Natural killer cell (primary cell): ENCODE results near the gene MASP1. TPM values are rescaled to one million over a fixed set of nuclear protein-coding genes. Genes with fewer than 3 reads are reported as not detected.

Experiments
- ATAC-seq, 3 donors: fragments of 150-1000 bp in 2 of 3; fragments of 200-7000 bp in 1 of 3; cut with Tn5 transposase; 1 replicate in 1 of 3; 2 replicates in 2 of 3; pipeline ENCODE4 v1.10.0; 2021; ENCODE audit warnings: mild to moderate bottlenecking in 2 of 3, moderate library complexity in 2 of 3
- DNase-seq, 2 donors: peaks; one replicate each; pipeline versions ENCODE4 v3.0.0 to v3.0.0-alpha.2; 2013 to 2021; ENCODE audit warnings: mixed read lengths in 1 of 2
- H3K27ac ChIP-seq: one replicate; pipeline ENCODE4 v1.5.1; 2013; ENCODE audit warnings: mild to moderate bottlenecking, low read length
- H3K27me3 ChIP-seq: one replicate; pipeline ENCODE4 v1.6.1; 2013; ENCODE audit warnings: low read length; ENCODE audit not compliant: control insufficient read depth, insufficient read depth
- H3K36me3 ChIP-seq: one replicate; pipeline ENCODE4 v1.6.1; 2013; ENCODE audit warnings: low read length; ENCODE audit not compliant: control insufficient read depth, insufficient read depth
- H3K4me1 ChIP-seq: one replicate; pipeline ENCODE4 v1.6.1; 2013; ENCODE audit warnings: low read length; ENCODE audit not compliant: control insufficient read depth, insufficient read depth
- H3K4me3 ChIP-seq: one replicate; pipeline ENCODE4 v1.5.1; 2013; ENCODE audit warnings: low read length
- H3K9me3 ChIP-seq: one replicate; pipeline ENCODE4 v1.6.1; 2013; ENCODE audit warnings: low read length; ENCODE audit not compliant: control insufficient read depth, insufficient read depth
- H3K27ac Mint-ChIP-seq, 2 donors: one replicate each; pipeline ENCODE4 v1.8.0; 2022; ENCODE audit warnings: mild to moderate bottlenecking in 2 of 2, mixed read lengths in 2 of 2, moderate library complexity in 1 of 2
- H3K27me3 Mint-ChIP-seq, 2 donors: one replicate each; pipeline ENCODE4 v1.8.0; 2022; ENCODE audit warnings: low read depth in 2 of 2, mixed read lengths in 2 of 2
- H3K36me3 Mint-ChIP-seq: one replicate; pipeline ENCODE4 v1.8.0; 2022; ENCODE audit warnings: mixed read lengths
- H3K4me1 Mint-ChIP-seq, 2 donors: one replicate each; pipeline ENCODE4 v1.8.0; 2022; ENCODE audit warnings: mixed read lengths in 2 of 2
- H3K4me3 Mint-ChIP-seq: one replicate; pipeline ENCODE4 v1.8.0; 2022; ENCODE audit warnings: mild to moderate bottlenecking, moderate library complexity, mixed read lengths
- H3K9me3 Mint-ChIP-seq, 2 donors: one replicate each; pipeline ENCODE4 v1.8.0; 2022; ENCODE audit warnings: mixed read lengths in 2 of 2
- CTCF ChIP-seq: fragments of 200-600 bp; IDR thresholded peaks from one replicate; pipeline ENCODE4 v1.8.0; 2022; ENCODE audit warnings: antibody characterized with exemption
- WGBS: methylation state at CpG from one replicate; pipeline ENCODE4 v1.1.7; 2013; ENCODE audit warnings: missing lambda C conversion rate; ENCODE audit not compliant: insufficient coverage; 5-methylcytosine and 5-hydroxymethylcytosine counted together
- intact Hi-C: fragments of 100-400 bp; cut with micrococcal nuclease; formaldehyde crosslinking; loops from one replicate; pipeline ENCODE4 v1.14.2; 2022
- total RNA-seq, 4 donors: library from RNA; stranded (reverse); fragments of 120-200 nt in 1 of 4; gene quantifications; one replicate each; pipeline versions ENCODE4 v1.2.3 to v1.2.4, GENCODE V29; 2013 to 2022

Gene MASP1
- total RNA-seq, 3 donors from 2014 or later (not counting 1 experiment from before 2014, with no cell fraction given) = not detected

GRCh38 chr3:187281191-187281714, 10.3 kb downstream of the MASP1 start:
- H3K4me1 ChIP-seq = no peaks in the 10 kb centered on the region
- H3K4me3 ChIP-seq = no peak overlapping the region
- no peaks in the 10 kb centered on the region for H3K9me3 Mint-ChIP-seq
- no peaks in the 10 kb centered on the region for H3K36me3 ChIP-seq
- H3K36me3 Mint-ChIP-seq = no peaks in the 10 kb centered on the region
- intact Hi-C loops = no loop called here
- ATAC-seq (no peak), DNase-seq (no peak)
- H3K27ac Mint-ChIP-seq = no peak overlapping the region
- H3K27ac ChIP-seq = no peak overlapping the region
- H3K27me3 Mint-ChIP-seq = peaks cover 23 to 39% of the 10 kb centered on the region in 2 donors
- WGBS = 80% methylated on average over 4 of the region's 4 CpGs
- no peak for TF ChIP-seq CTCF
- no peaks in the 10 kb centered on the region for H3K27me3 ChIP-seq
- H3K4me3 Mint-ChIP-seq = no peak overlapping the region
- no peaks in the 10 kb centered on the region for H3K9me3 ChIP-seq
- H3K4me1 Mint-ChIP-seq = no peaks in the 10 kb centered on the region

- Mint-ChIP-seq H3K4me1 (no peaks in the 10 kb centered on the region), H3K27ac (no peak overlapping the region), H3K36me3 (no peaks in the 10 kb centered on the region), H3K4me3 (no peak overlapping the region), H3K27me3 (peaks cover 23 to 40% of the 10 kb centered on the region in 2 donors), H3K9me3 (no peaks in the 10 kb centered on the region)
- intact Hi-C loops = no loop called here
- DNase-seq = no peak
- WGBS = 57% methylated on average over 1 of the region's 1 CpG
- no peak overlapping the region for H3K27ac ChIP-seq
- no peaks in the 10 kb centered on the region for H3K36me3 ChIP-seq
- H3K9me3 ChIP-seq = no peaks in the 10 kb centered on the region
- H3K27me3 ChIP-seq = no peaks in the 10 kb centered on the region
- H3K4me1 ChIP-seq = no peaks in the 10 kb centered on the region
- TF ChIP-seq CTCF = no peak
- no peak overlapping the region for H3K4me3 ChIP-seq
- ATAC-seq = no peak
Observed at GRCh38 chr3:187280644-187281043, 10.9 kb downstream of the MASP1 start.

- ATAC-seq (no peak), DNase-seq (no peak)
- Histone ChIP-seq H3K27me3 (no peaks in the 10 kb centered on the region), H3K9me3 (no peaks in the 10 kb centered on the region), H3K27ac (no peak overlapping the region), H3K36me3 (no peaks in the 10 kb centered on the region), H3K4me1 (no peaks in the 10 kb centered on the region), H3K4me3 (no peak overlapping the region)
- Mint-ChIP-seq H3K4me3 (no peak overlapping the region), H3K4me1 (no peaks in the 10 kb centered on the region), H3K9me3 (no peaks in the 10 kb centered on the region), H3K27ac (no peak overlapping the region), H3K27me3 (peaks cover 11 to 22% of the 10 kb centered on the region in 2 donors), H3K36me3 (no peaks in the 10 kb centered on the region)
- 82% methylated on average over 1 of the region's 1 CpG for WGBS
- intact Hi-C loops = no loop called here
- TF ChIP-seq CTCF = no peak
Observed at GRCh38 chr3:187277129-187277462, 14.4 kb downstream of the MASP1 start.

GRCh38 chr3:187276397-187277128, 15.0 kb downstream of the MASP1 start:
- H3K27me3 Mint-ChIP-seq = peaks cover 13 to 22% of the 10 kb centered on the region in 2 donors

More at GRCh38 chr3:187276397-187277128, 15.0 kb downstream of the MASP1 start:
- Histone ChIP-seq H3K9me3 (no peaks in the 10 kb centered on the region), H3K4me1 (no peaks in the 10 kb centered on the region), H3K36me3 (no peaks in the 10 kb centered on the region), H3K4me3 (no peak overlapping the region), H3K27me3 (no peaks in the 10 kb centered on the region), H3K27ac (no peak overlapping the region)
- no peak for ATAC-seq
- no peak for TF ChIP-seq CTCF
- no peak overlapping the region for H3K27ac Mint-ChIP-seq
- no peaks in the 10 kb centered on the region for H3K9me3 Mint-ChIP-seq
- intact Hi-C loops = no loop called here
- DNase-seq = no peak
- no peaks in the 10 kb centered on the region for H3K36me3 Mint-ChIP-seq
- WGBS = 88% methylated on average over 7 of the region's 7 CpGs
- H3K4me3 Mint-ChIP-seq = no peak overlapping the region
- no peaks in the 10 kb centered on the region for H3K4me1 Mint-ChIP-seq
